Measurements from ENCODE around the gene SOX6. TPM values are rescaled to one million over a fixed set of nuclear protein-coding genes. Genes with fewer than 3 reads are reported as not detected.

SOX6 gene
- total RNA-seq, 1 donor from 2014 or later = 1.6 TPM

GRCh38 chr11:16011396-16011795 lies 344.9 kb downstream of the SOX6 start:
- H3K9me3 ChIP-seq = no peaks in the 10 kb centered on the region
- no peak overlapping the region for H3K27ac ChIP-seq
- no peak overlapping the region for H3K4me3 ChIP-seq
- intact Hi-C loops (cut with DNase I) = no loop called here
- H3K27me3 ChIP-seq = no peaks in the 10 kb centered on the region
- TF ChIP-seq CTCF (IDR thresholded peaks at IDR 0.05) = no peak
- no peaks in the 10 kb centered on the region for H3K4me1 ChIP-seq
- H3K36me3 ChIP-seq = no peaks in the 10 kb centered on the region
- DNase-seq (ENCODE audit: low spot score in 2 of 2) = no peak

GRCh38 chr11:16009021-16009420 lies 347.3 kb downstream of the SOX6 start:
- intact Hi-C loops (cut with DNase I) = no loop called here

GRCh38 chr11:16007514-16007913 lies 348.8 kb downstream of the SOX6 start:
- intact Hi-C loops (cut with DNase I) = no loop called here
- TF ChIP-seq CTCF (IDR thresholded peaks at IDR 0.05) = no peak

More at GRCh38 chr11:16009021-16009420, 347.3 kb downstream of the SOX6 start:
- Histone ChIP-seq H3K27me3 (no peaks in the 10 kb centered on the region), H3K36me3 (no peaks in the 10 kb centered on the region), H3K4me3 (no peak overlapping the region), H3K9me3 (no peaks in the 10 kb centered on the region), H3K27ac (no peak overlapping the region), H3K4me1 (no peaks in the 10 kb centered on the region)
- TF ChIP-seq CTCF (IDR thresholded peaks at IDR 0.05) = no peak
- DNase-seq (ENCODE audit: low spot score in 2 of 2) = no peak

GRCh38 chr11:16002942-16003341 lies 353.4 kb downstream of the SOX6 start:
- H3K4me3 ChIP-seq = no peak overlapping the region
- no peak for DNase-seq (ENCODE audit: low spot score in 2 of 2)
- intact Hi-C loops (cut with DNase I) = no loop called here
- no peaks in the 10 kb centered on the region for H3K4me1 ChIP-seq
- H3K36me3 ChIP-seq = no peaks in the 10 kb centered on the region
- no peak for TF ChIP-seq CTCF (IDR thresholded peaks at IDR 0.05)
- no peaks in the 10 kb centered on the region for H3K27me3 ChIP-seq
- no peak overlapping the region for H3K27ac ChIP-seq
- H3K9me3 ChIP-seq = no peaks in the 10 kb centered on the region

More at GRCh38 chr11:16007514-16007913, 348.8 kb downstream of the SOX6 start:
- DNase-seq (ENCODE audit: low spot score in 2 of 2) = no peak
- Histone ChIP-seq H3K4me3 (no peak overlapping the region), H3K27me3 (no peaks in the 10 kb centered on the region), H3K36me3 (no peaks in the 10 kb centered on the region), H3K9me3 (no peaks in the 10 kb centered on the region), H3K4me1 (no peaks in the 10 kb centered on the region), H3K27ac (no peak overlapping the region)

- Histone ChIP-seq H3K27me3 (no peaks in the 10 kb centered on the region), H3K36me3 (no peaks in the 10 kb centered on the region), H3K4me1 (no peaks in the 10 kb centered on the region), H3K9me3 (no peaks in the 10 kb centered on the region), H3K27ac (no peak overlapping the region), H3K4me3 (no peak overlapping the region)
- DNase-seq (ENCODE audit: low spot score in 2 of 2) = no peak
- intact Hi-C loops (cut with DNase I) = no loop called here
- no peak for TF ChIP-seq CTCF (IDR thresholded peaks at IDR 0.05)
Measured at GRCh38 chr11:16001899-16002426, 354.4 kb downstream of the SOX6 start.

- Histone ChIP-seq H3K4me1 (no peaks in the 10 kb centered on the region), H3K4me3 (no peak overlapping the region), H3K9me3 (no peaks in the 10 kb centered on the region), H3K27ac (no peak overlapping the region), H3K27me3 (no peaks in the 10 kb centered on the region), H3K36me3 (no peaks in the 10 kb centered on the region)
- DNase-seq (ENCODE audit: low spot score in 2 of 2) = no peak
- TF ChIP-seq CTCF (IDR thresholded peaks at IDR 0.05) = no peak
- intact Hi-C loops (cut with DNase I) = no loop called here
Measured at GRCh38 chr11:16001044-16001568, 355.2 kb downstream of the SOX6 start.

All from ascending aorta (tissue), 2 donors.